IPS-15b (cell line): ENCODE data around the gene SLC23A3.
"Not testable (repeated sequence)": the region's sequence is repeated elsewhere in the genome, so short reads cannot be mapped to it uniquely, and the experiment has no call there.

Experiments used
- H3K27me3 ChIP-seq: one replicate; pipeline ENCODE4 v1.6.1; 2013; ENCODE audit warnings: low read length; ENCODE audit not compliant: control insufficient read depth, insufficient read depth
- H3K36me3 ChIP-seq: one replicate; pipeline ENCODE4 v1.6.1; 2013; ENCODE audit warnings: low read length; ENCODE audit not compliant: control insufficient read depth, insufficient read depth
- H3K4me1 ChIP-seq: one replicate; pipeline ENCODE4 v1.6.1; 2013; ENCODE audit warnings: mild to moderate bottlenecking, low read length; ENCODE audit not compliant: control insufficient read depth, insufficient read depth
- H3K4me3 ChIP-seq: one replicate; pipeline ENCODE4 v1.5.1; 2013; ENCODE audit warnings: low read depth, low read length
- H3K9ac ChIP-seq: one replicate; pipeline ENCODE4 v1.6.1; 2013; ENCODE audit warnings: low read depth, mild to moderate bottlenecking, low read length
- H3K9me3 ChIP-seq: one replicate; pipeline ENCODE4 v1.6.1; 2013; ENCODE audit warnings: mild to moderate bottlenecking, low read length; ENCODE audit not compliant: control insufficient read depth, insufficient read depth

Gene SLC23A3

GRCh38 chr2:219200502-219201326, 30.9 kb upstream of the SLC23A3 start:
- not testable (repeated sequence) for H3K36me3 ChIP-seq, H3K4me1 ChIP-seq, H3K9ac ChIP-seq, H3K4me3 ChIP-seq, H3K9me3 ChIP-seq, H3K27me3 ChIP-seq

- H3K36me3 ChIP-seq: no peaks in the 10 kb centered on the region
- no peaks in the 10 kb centered on the region for H3K9me3 ChIP-seq
- no peaks in the 10 kb centered on the region for H3K27me3 ChIP-seq
- no peaks in the 10 kb centered on the region for H3K4me1 ChIP-seq
- no peak overlapping the region for H3K9ac ChIP-seq
- H3K4me3 ChIP-seq: no peak overlapping the region
Observed at GRCh38 chr2:219199470-219200211, 29.8 kb upstream of the SLC23A3 start.

- Histone ChIP-seq H3K27me3 (no peaks in the 10 kb centered on the region), H3K4me1 (no peaks in the 10 kb centered on the region), H3K9ac (no peak overlapping the region), H3K9me3 (no peaks in the 10 kb centered on the region), H3K36me3 (no peaks in the 10 kb centered on the region), H3K4me3 (no peak overlapping the region)
Observed at GRCh38 chr2:219198974-219199373, 29.1 kb upstream of the SLC23A3 start.

GRCh38 chr2:219197388-219197787, 27.6 kb upstream of the SLC23A3 start:
- Histone ChIP-seq H3K9ac (no peak overlapping the region), H3K4me3 (no peak overlapping the region), H3K4me1 (no peaks in the 10 kb centered on the region), H3K27me3 (no peaks in the 10 kb centered on the region), H3K9me3 (no peaks in the 10 kb centered on the region), H3K36me3 (no peaks in the 10 kb centered on the region)

GRCh38 chr2:219186754-219187456, 17.1 kb upstream of the SLC23A3 start:
- Histone ChIP-seq H3K9ac (no peak overlapping the region), H3K4me1 (no peaks in the 10 kb centered on the region), H3K36me3 (peaks cover 11% of the 10 kb centered on the region), H3K27me3 (no peaks in the 10 kb centered on the region), H3K9me3 (no peaks in the 10 kb centered on the region), H3K4me3 (no peak overlapping the region)

GRCh38 chr2:219184121-219184520, 14.3 kb upstream of the SLC23A3 start:
- Histone ChIP-seq H3K4me3 (no peak overlapping the region), H3K9me3 (no peaks in the 10 kb centered on the region), H3K4me1 (no peaks in the 10 kb centered on the region), H3K36me3 (peaks cover 30% of the 10 kb centered on the region), H3K27me3 (no peaks in the 10 kb centered on the region), H3K9ac (no peak overlapping the region)

- H3K9me3 ChIP-seq: no peaks in the 10 kb centered on the region
- H3K9ac ChIP-seq: no peak overlapping the region
- H3K36me3 ChIP-seq: peaks cover 30% of the 10 kb centered on the region
- no peak overlapping the region for H3K4me3 ChIP-seq
- H3K27me3 ChIP-seq: no peaks in the 10 kb centered on the region
- no peaks in the 10 kb centered on the region for H3K4me1 ChIP-seq
Observed at GRCh38 chr2:219183151-219183772, 13.4 kb upstream of the SLC23A3 start.

GRCh38 chr2:219182331-219183150, 12.7 kb upstream of the SLC23A3 start:
- no peaks in the 10 kb centered on the region for H3K9me3 ChIP-seq
- H3K36me3 ChIP-seq: peaks cover 30% of the 10 kb centered on the region
- no peak overlapping the region for H3K4me3 ChIP-seq
- no peaks in the 10 kb centered on the region for H3K27me3 ChIP-seq
- no peak overlapping the region for H3K9ac ChIP-seq
- H3K4me1 ChIP-seq: no peaks in the 10 kb centered on the region

GRCh38 chr2:219181531-219181930, 11.7 kb upstream of the SLC23A3 start:
- Histone ChIP-seq H3K36me3 (peaks cover 30% of the 10 kb centered on the region), H3K4me1 (no peaks in the 10 kb centered on the region), H3K4me3 (no peak overlapping the region), H3K9me3 (no peaks in the 10 kb centered on the region), H3K9ac (no peak overlapping the region), H3K27me3 (no peaks in the 10 kb centered on the region)

- Histone ChIP-seq H3K4me3 (no peak overlapping the region), H3K36me3 (peaks cover 30% of the 10 kb centered on the region), H3K9ac (no peak overlapping the region), H3K9me3 (no peaks in the 10 kb centered on the region), H3K4me1 (no peaks in the 10 kb centered on the region), H3K27me3 (no peaks in the 10 kb centered on the region)
Observed at GRCh38 chr2:219180961-219181360, 11.1 kb upstream of the SLC23A3 start.
